Activated CD8-positive, alpha-beta memory T cell treated with anti-CD3 and anti-CD28 coated beads for 36 hours (primary cell): ENCODE results near the gene TRPM5. TPM values are rescaled to one million over a fixed set of nuclear protein-coding genes. Genes with fewer than 3 reads are reported as not detected.

Experiments
- CTCF ChIA-PET: fragments of 350-600 bp; sonication (Branson Sonifier 250); formaldehyde crosslinking; loops from one replicate; lab custom pipeline; 2021; ENCODE audit warnings: antibody characterized with exemption; lab: Charles Lee
- POLR2A ChIA-PET: fragments of 350-600 bp; sonication (Branson Sonifier 250); formaldehyde crosslinking; loops from one replicate; lab custom pipeline; 2021; ENCODE audit warnings: antibody characterized with exemption; lab: Charles Lee
- total RNA-seq, 2 experiments: library from RNA; stranded (reverse); gene quantifications; one replicate each; pipeline ENCODE4 v1.2.3, GENCODE V29; 2021

Gene TRPM5
- total RNA-seq, 2 experiments from 2014 or later: not detected

- ChIA-PET CTCF (interaction anchor here (0.7 to 1.5 kb wide), 2 partner anchors 27 to 141 kb away, joined by 3 to 4 read pairs; no protein-coding TSS in a partner anchor), POLR2A (interaction anchor here (1.5 kb wide), 1 partner anchor 35 kb away, joined by 3 read pairs; no protein-coding TSS in a partner anchor)
These were observed 1.6 kb upstream of the TRPM5 start for GRCh38 chr11:2445746-2446551.

GRCh38 chr11:2444821-2445745 is 769 bp upstream of the TRPM5 start, which contains the start of gene KCNQ1:
TSS of gene KCNQ1 (plus strand) at chr11:2445008. CDS start at chr11:2445099, 91 bp downstream.
- POLR2A ChIA-PET: interaction anchor here (1.5 kb wide), 1 partner anchor 36 kb away, joined by 3 read pairs; no protein-coding TSS in a partner anchor
- CTCF ChIA-PET: interaction anchor here (0.7 to 1.5 kb wide), 5 partner anchors 24 to 140 kb away, joined by 3 to 4 read pairs (median 4); partner anchors contain the start of gene TSSC4

GRCh38 chr11:2443406-2443805 is 908 bp downstream of the TRPM5 start:
- CTCF ChIA-PET: interaction anchor here (1.1 to 1.5 kb wide), 3 partner anchors 88 to 450 kb away, joined by 3 to 6 read pairs (median 4); no protein-coding TSS in a partner anchor

GRCh38 chr11:2442589-2442988 is 1.7 kb downstream of the TRPM5 start:
- ChIA-PET CTCF (interaction anchor here (1.5 to 1.8 kb wide), 2 partner anchors 90 kb away, joined by 5 to 6 read pairs; no protein-coding TSS in a partner anchor), POLR2A (no interaction called here)

More at GRCh38 chr11:2443406-2443805, 908 bp downstream of the TRPM5 start:
- POLR2A ChIA-PET: interaction anchor here (1.0 kb wide), 1 partner anchor 65 kb away, joined by 3 read pairs; no protein-coding TSS in a partner anchor

- CTCF ChIA-PET: interaction anchor here (1.7 to 1.8 kb wide), 2 partner anchors 20 to 91 kb away, joined by 5 read pairs; no protein-coding TSS in a partner anchor
- POLR2A ChIA-PET: no interaction called here
These were observed 3.1 kb downstream of the TRPM5 start for GRCh38 chr11:2441171-2441570.

GRCh38 chr11:2440646-2441045 is 3.7 kb downstream of the TRPM5 start:
- ChIA-PET CTCF (interaction anchor here (1.7 to 1.8 kb wide), 2 partner anchors 20 to 92 kb away, joined by 5 read pairs; no protein-coding TSS in a partner anchor), POLR2A (no interaction called here)

- ChIA-PET POLR2A (no interaction called here), CTCF (no interaction called here)
These were observed 4.5 kb downstream of the TRPM5 start for GRCh38 chr11:2439820-2440219.

GRCh38 chr11:2437516-2437915 is 6.8 kb downstream of the TRPM5 start:
- ChIA-PET POLR2A (no interaction called here), CTCF (no interaction called here)

- CTCF ChIA-PET: interaction anchor here (0.8 to 0.9 kb wide), 2 partner anchors 15 to 17 kb away, joined by 3 to 5 read pairs; no protein-coding TSS in a partner anchor
- POLR2A ChIA-PET: no interaction called here
These were observed 7.7 kb downstream of the TRPM5 start for GRCh38 chr11:2436521-2437031.

- ChIA-PET CTCF (interaction anchor here (0.8 to 0.9 kb wide), 2 partner anchors 15 to 17 kb away, joined by 3 to 5 read pairs; no protein-coding TSS in a partner anchor), POLR2A (no interaction called here)
These were observed 8.2 kb downstream of the TRPM5 start for GRCh38 chr11:2436013-2436520.

- ChIA-PET POLR2A (no interaction called here), CTCF (no interaction called here)
These were observed 8.9 kb downstream of the TRPM5 start for GRCh38 chr11:2435288-2436012.

- ChIA-PET CTCF (no interaction called here), POLR2A (no interaction called here)
These were observed 9.6 kb downstream of the TRPM5 start for GRCh38 chr11:2434506-2435255.

- POLR2A ChIA-PET: no interaction called here
- CTCF ChIA-PET: no interaction called here
These were observed 10.3 kb downstream of the TRPM5 start for GRCh38 chr11:2434008-2434407.

GRCh38 chr11:2433106-2433925 is 11.0 kb downstream of the TRPM5 start:
- CTCF ChIA-PET: interaction anchor here (1.2 to 1.7 kb wide), 2 partner anchors 97 to 99 kb away, joined by 3 to 6 read pairs; no protein-coding TSS in a partner anchor
- POLR2A ChIA-PET: no interaction called here

GRCh38 chr11:2432628-2433071 is 11.7 kb downstream of the TRPM5 start:
- ChIA-PET CTCF (interaction anchor here (1.2 to 1.7 kb wide), 3 partner anchors 12 to 100 kb away, joined by 3 to 6 read pairs (median 4); no protein-coding TSS in a partner anchor), POLR2A (interaction anchor here (0.5 kb wide), 1 partner anchor 469 kb away, joined by 3 read pairs; no protein-coding TSS in a partner anchor)

- POLR2A ChIA-PET: interaction anchor here (0.5 kb wide), 1 partner anchor 469 kb away, joined by 3 read pairs; no protein-coding TSS in a partner anchor
- CTCF ChIA-PET: interaction anchor here (1.3 to 1.7 kb wide), 2 partner anchors 11 to 100 kb away, joined by 4 to 6 read pairs; no protein-coding TSS in a partner anchor
These were observed 12.1 kb downstream of the TRPM5 start for GRCh38 chr11:2432171-2432621.
